HG03460 (cell line): Measurements from ENCODE around the gene CFAP54.

Source experiments
- ATAC-seq: cut with Tn5 transposase; IDR thresholded peaks from one replicate; pipeline ENCODE4 v1.9.1; 2021; ENCODE audit not compliant: unreplicated experiment

CFAP54 gene

GRCh38 chr12:96880220-96880619, 390.8 kb downstream of the CFAP54 start:
- ATAC-seq: no peak

GRCh38 chr12:96881608-96882007, 392.2 kb downstream of the CFAP54 start:
- no peak for ATAC-seq

GRCh38 chr12:96882862-96883261, 393.5 kb downstream of the CFAP54 start:
- no peak for ATAC-seq

GRCh38 chr12:96883571-96883970, 394.2 kb downstream of the CFAP54 start:
- no peak for ATAC-seq

- ATAC-seq: no peak
Measured at GRCh38 chr12:96886998-96887677, 397.8 kb downstream of the CFAP54 start.

GRCh38 chr12:96889273-96889933, 400.0 kb downstream of the CFAP54 start:
- no peak for ATAC-seq

- no peak for ATAC-seq
Measured at GRCh38 chr12:96890331-96890730, 401.0 kb downstream of the CFAP54 start.

- ATAC-seq: no peak
Measured at GRCh38 chr12:96892104-96892503, 402.7 kb downstream of the CFAP54 start.

- no peak for ATAC-seq
Measured at GRCh38 chr12:96897421-96897820, 408.0 kb downstream of the CFAP54 start.

GRCh38 chr12:96901175-96901574, 411.8 kb downstream of the CFAP54 start:
- ATAC-seq: no peak

GRCh38 chr12:96902076-96902475, 412.7 kb downstream of the CFAP54 start:
- no peak for ATAC-seq

- ATAC-seq: no peak
Measured at GRCh38 chr12:96906498-96906848, 417.1 kb downstream of the CFAP54 start.

- ATAC-seq: peak; percentile 95
Measured at GRCh38 chr12:96906849-96907670, 417.7 kb downstream of the CFAP54 start, which contains the start of gene NEDD1. NEDD1 (plus strand) TSS chr12:96907257; CDS start chr12:96909760, 2,503 bp downstream.

GRCh38 chr12:96907671-96908422, 418.5 kb downstream of the CFAP54 start:
- peak; percentile 27 for ATAC-seq

GRCh38 chr12:96908423-96908675, 419.0 kb downstream of the CFAP54 start:
- ATAC-seq: no peak

GRCh38 chr12:96912261-96912660, 422.9 kb downstream of the CFAP54 start:
- ATAC-seq: no peak

- no peak for ATAC-seq
Measured at GRCh38 chr12:96912943-96913342, 423.6 kb downstream of the CFAP54 start.

- ATAC-seq: no peak
Measured at GRCh38 chr12:96919510-96920210, 430.3 kb downstream of the CFAP54 start.
